NT2/D1 (cell line): ENCODE data around the gene SKAP1.

ENCODE experiments used
- DNase-seq: peaks from one replicate; pipeline ENCODE4 v3.0.0-alpha.2; 2011; ENCODE audit warnings: low read depth, low spot score
- H3K27me3 ChIP-seq: 2 replicates; pipeline ENCODE4 v1.6.0; 2011; ENCODE audit warnings: mild to moderate bottlenecking; ENCODE audit not compliant: insufficient read length, insufficient read depth
- H3K36me3 ChIP-seq: 2 replicates; pipeline ENCODE4 v1.6.1; 2011; ENCODE audit warnings: mild to moderate bottlenecking, low read length, mixed read lengths; ENCODE audit not compliant: insufficient read depth, insufficient read length
- H3K4me1 ChIP-seq: 2 replicates; pipeline ENCODE4 v1.5.1; 2011; ENCODE audit not compliant: insufficient read depth, insufficient read length
- H3K4me3 ChIP-seq: 2 replicates; pipeline ENCODE4 v1.5.1; 2011; ENCODE audit warnings: low read depth; ENCODE audit not compliant: insufficient read length
- H3K9ac ChIP-seq: 2 replicates; pipeline ENCODE4 v1.6.0; 2011; ENCODE audit warnings: low read depth; ENCODE audit not compliant: insufficient read length
- H3K9me3 ChIP-seq: 2 replicates; pipeline ENCODE4 v1.5.1; 2011; ENCODE audit warnings: mild to moderate bottlenecking, low read length; ENCODE audit not compliant: insufficient read depth
- SUZ12 ChIP-seq: IDR thresholded peaks from 2 replicates; pipeline ENCODE4 v1.6.1; 2011; ENCODE audit not compliant: insufficient read length, insufficient read depth; ENCODE audit errors: extremely low read depth
- YY1 ChIP-seq: IDR thresholded peaks from 2 replicates; pipeline ENCODE4 v1.6.1; 2011; ENCODE audit not compliant: insufficient read length, insufficient read depth
- ZNF274 ChIP-seq: IDR thresholded peaks from 2 replicates; pipeline ENCODE4 v1.6.1; 2011; ENCODE audit warnings: mild to moderate bottlenecking, low read depth, low read length

Gene SKAP1

GRCh38 chr17:48429638-48430586 lies at the start of gene SKAP1:
Gene SKAP1 (minus strand): TSS chr17:48430214.
- Histone ChIP-seq H3K9ac (peak within 1 kb of the TSS; percentile 33), H3K36me3 (no peaks in the 10 kb centered on the region), H3K4me3 (peak within 1 kb of the TSS; percentile 22), H3K27me3 (peaks cover 60% of the 10 kb centered on the region), H3K4me1 (peaks cover 7% of the 10 kb centered on the region), H3K9me3 (no peaks in the 10 kb centered on the region)
- DNase-seq = no peak
- no peak for TF ChIP-seq SUZ12
- no peak for TF ChIP-seq ZNF274
- TF ChIP-seq YY1 = no peak

- no peak for DNase-seq
- Histone ChIP-seq H3K9ac (no peak overlapping the region), H3K36me3 (no peaks in the 10 kb centered on the region), H3K4me3 (no peak overlapping the region), H3K9me3 (no peaks in the 10 kb centered on the region), H3K27me3 (no peaks in the 10 kb centered on the region), H3K4me1 (no peaks in the 10 kb centered on the region)
- TF ChIP-seq SUZ12 (no peak), ZNF274 (no peak), YY1 (no peak)
Measured at GRCh38 chr17:48479014-48479402, 49.0 kb upstream of the SKAP1 start.

- no peak for DNase-seq
- Histone ChIP-seq H3K36me3 (no peaks in the 10 kb centered on the region), H3K9ac (no peak overlapping the region), H3K4me3 (no peak overlapping the region), H3K9me3 (no peaks in the 10 kb centered on the region), H3K4me1 (no peaks in the 10 kb centered on the region), H3K27me3 (no peaks in the 10 kb centered on the region)
- TF ChIP-seq YY1 (no peak), SUZ12 (no peak), ZNF274 (no peak)
Measured at GRCh38 chr17:48478224-48479013, 48.4 kb upstream of the SKAP1 start.

DNA sequence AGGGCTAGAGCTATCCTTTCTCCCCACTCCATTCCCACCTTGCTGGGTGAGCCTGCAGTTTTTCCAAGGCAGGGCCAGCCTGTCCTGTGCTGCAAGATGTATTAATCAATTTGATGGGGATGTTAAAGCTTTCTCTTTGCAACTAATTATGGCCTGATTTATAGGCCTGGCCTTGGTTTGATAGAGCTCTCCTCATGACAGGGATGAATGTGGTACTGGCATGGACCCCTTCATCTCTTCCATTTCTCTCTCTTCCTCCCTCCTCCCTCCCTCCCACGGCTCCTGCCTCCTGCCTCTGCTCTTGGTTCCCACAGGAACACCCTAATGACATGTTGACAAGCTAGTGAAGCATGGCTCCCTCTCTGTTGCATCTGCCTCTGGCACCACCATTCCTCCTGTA lies 47.2 kb upstream of the SKAP1 start:
- H3K36me3 ChIP-seq = no peaks in the 10 kb centered on the region
- TF ChIP-seq YY1 (no peak), SUZ12 (no peak), ZNF274 (no peak)
- DNase-seq = no peak
- peaks cover 5% of the 10 kb centered on the region for H3K4me1 ChIP-seq
- H3K9ac ChIP-seq = no peak overlapping the region
- H3K4me3 ChIP-seq = no peak overlapping the region
- no peaks in the 10 kb centered on the region for H3K9me3 ChIP-seq
- no peaks in the 10 kb centered on the region for H3K27me3 ChIP-seq

GRCh38 chr17:48472411-48473281 lies 42.6 kb upstream of the SKAP1 start:
- TF ChIP-seq SUZ12 (no peak), YY1 (no peak), ZNF274 (no peak)
- H3K4me1 ChIP-seq = peaks cover 10% of the 10 kb centered on the region
- DNase-seq = no peak
- H3K9me3 ChIP-seq = no peaks in the 10 kb centered on the region
- no peaks in the 10 kb centered on the region for H3K36me3 ChIP-seq
- H3K4me3 ChIP-seq = no peak overlapping the region
- no peak overlapping the region for H3K9ac ChIP-seq
- no peaks in the 10 kb centered on the region for H3K27me3 ChIP-seq

GRCh38 chr17:48471817-48472410 lies 41.9 kb upstream of the SKAP1 start:
- no peaks in the 10 kb centered on the region for H3K9me3 ChIP-seq
- H3K9ac ChIP-seq = no peak overlapping the region
- H3K4me1 ChIP-seq = peaks cover 10% of the 10 kb centered on the region
- H3K36me3 ChIP-seq = no peaks in the 10 kb centered on the region
- no peaks in the 10 kb centered on the region for H3K27me3 ChIP-seq
- H3K4me3 ChIP-seq = no peak overlapping the region
- TF ChIP-seq SUZ12 = no peak
- TF ChIP-seq ZNF274 = no peak
- no peak for TF ChIP-seq YY1
- no peak for DNase-seq
